Neural progenitor cell (in vitro differentiated cells): Measurements from ENCODE around the gene UGT2B17. TPM values are rescaled to one million over a fixed set of nuclear protein-coding genes. Genes with fewer than 3 reads are reported as not detected.
"Not testable (repeated sequence)": the region's sequence is repeated elsewhere in the genome, so short reads cannot be mapped to it uniquely, and the experiment has no call there.

Experiments
- DNase-seq: peaks from one replicate; pipeline ENCODE4 v3.0.0-alpha.2; 2016; ENCODE audit warnings: low spot score
- H2AFZ ChIP-seq: fragments of 200-600 bp; sonication (generic); replicated peaks from 2 replicates; pipeline ENCODE4 v1.6.1; 2016; ENCODE audit warnings: antibody characterized with exemption
- H3F3A ChIP-seq: fragments of 200-600 bp; sonication (generic); 2 replicates; pipeline ENCODE4 v1.6.1; 2016; ENCODE audit warnings: antibody characterized with exemption, low read depth
- H3K27ac ChIP-seq: fragments of 200-600 bp; sonication (generic); 2 replicates; pipeline ENCODE4 v1.5.1; 2016; ENCODE audit warnings: mild to moderate bottlenecking
- H3K27me3 ChIP-seq: fragments of 200-600 bp; sonication (generic); 2 replicates; pipeline ENCODE4 v1.6.1; 2016; ENCODE audit warnings: mild to moderate bottlenecking, moderate library complexity
- H3K36me3 ChIP-seq: fragments of 200-600 bp; sonication (generic); 2 replicates; pipeline ENCODE4 v1.5.1; 2016
- H3K4me1 ChIP-seq: fragments of 200-600 bp; sonication (generic); 2 replicates; pipeline ENCODE4 v1.6.1; 2016; ENCODE audit warnings: mixed run types
- H3K4me2 ChIP-seq: fragments of 200-600 bp; sonication (generic); 2 replicates; pipeline ENCODE4 v1.6.1; 2016
- H3K4me3 ChIP-seq: fragments of 200-600 bp; sonication (generic); 2 replicates; pipeline ENCODE4 v1.5.1; 2016
- H3K79me2 ChIP-seq: fragments of 200-600 bp; sonication (generic); 2 replicates; pipeline ENCODE4 v1.6.1; 2016; ENCODE audit warnings: low read depth
- H3K9ac ChIP-seq: fragments of 200-600 bp; sonication (generic); 2 replicates; pipeline ENCODE4 v1.6.1; 2016
- H3K9me3 ChIP-seq: fragments of 200-600 bp; sonication (generic); 2 replicates; pipeline ENCODE4 v1.5.1; 2016; ENCODE audit warnings: low read depth
- H4K20me1 ChIP-seq: fragments of 200-600 bp; sonication (generic); 2 replicates; pipeline ENCODE4 v1.6.1; 2016; ENCODE audit warnings: low read depth
- H3K27ac Mint-ChIP-seq: 3 replicates; pipeline ENCODE4 v1.8.0; 2021; ENCODE audit warnings: mixed read lengths
- H3K27me3 Mint-ChIP-seq: 2 replicates; pipeline ENCODE4 v1.8.0; 2022; ENCODE audit warnings: low read depth, mild to moderate bottlenecking, inconsistent platforms, moderate library complexity, mixed read lengths; ENCODE audit not compliant: insufficient read depth
- H3K36me3 Mint-ChIP-seq: 3 replicates; pipeline ENCODE4 v1.8.0; 2021; ENCODE audit warnings: mixed read lengths
- H3K4me1 Mint-ChIP-seq: 3 replicates; pipeline ENCODE4 v1.8.0; 2021; ENCODE audit warnings: mixed read lengths
- H3K4me3 Mint-ChIP-seq: 3 replicates; pipeline ENCODE4 v1.8.0; 2021; ENCODE audit warnings: mild to moderate bottlenecking, moderate library complexity, mixed read lengths
- H3K9me3 Mint-ChIP-seq: 3 replicates; pipeline ENCODE4 v1.8.0; 2020; ENCODE audit warnings: mixed read lengths
- EZH2 ChIP-seq: fragments of 200-600 bp; sonication (generic); IDR thresholded peaks from 2 replicates; pipeline ENCODE4 v1.6.1; 2017; ENCODE audit warnings: antibody characterized with exemption, mild to moderate bottlenecking, moderate library complexity
- EZH2phosphoT487 ChIP-seq: fragments of 200-600 bp; sonication (generic); IDR thresholded peaks from 2 replicates; pipeline ENCODE4 v1.6.1; 2017; ENCODE audit warnings: antibody characterized with exemption
- total RNA-seq: library from RNA; depleted of rRNA; stranded (reverse); fragments of >200 nt; gene quantifications from 2 replicates; pipeline ENCODE4 v1.2.3, GENCODE V29; 2015; ENCODE audit warnings: low replicate concordance
- TF ChIP-seq, protein P1 (sequence below): fragments of 200-600 bp; sonication (generic); IDR thresholded peaks from 2 replicates; pipeline ENCODE4 v1.5.1; 2017; ENCODE audit warnings: antibody characterized with exemption, mild to moderate bottlenecking

The UGT2B17 gene
- total RNA-seq, 1 donor from 2014 or later = not detected

DNA sequence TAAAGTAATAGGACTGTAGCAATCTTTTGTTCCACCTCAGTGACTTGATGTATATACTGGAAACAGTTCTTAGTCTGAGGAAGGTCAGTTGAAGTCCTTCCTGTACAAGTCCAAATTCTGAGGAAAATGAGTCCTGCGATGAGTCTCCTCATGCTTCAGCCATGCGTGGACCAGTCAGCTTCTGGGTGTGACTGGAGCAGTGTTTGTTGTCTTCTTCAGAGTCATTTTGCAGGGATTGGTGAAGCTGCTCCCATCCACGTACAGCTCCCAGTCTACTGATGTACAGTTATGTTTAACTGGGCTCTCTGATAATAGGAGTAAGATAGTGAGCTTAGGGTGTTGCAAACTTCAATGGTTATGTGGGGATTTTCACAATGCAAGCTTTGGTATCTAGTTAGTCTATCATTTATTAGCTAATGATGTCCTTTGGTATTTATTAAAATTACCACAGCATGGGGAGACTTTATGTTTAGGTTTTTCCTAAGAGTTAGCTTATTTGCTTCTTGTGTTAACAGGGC is 3.4 kb downstream of the UGT2B17 start:
- no peaks in the 10 kb centered on the region for H3K79me2 ChIP-seq
- H3K4me1 Mint-ChIP-seq = no peaks in the 10 kb centered on the region
- no peak overlapping the region for H3K27ac ChIP-seq
- H3K27me3 ChIP-seq = no peaks in the 10 kb centered on the region
- H3K36me3 Mint-ChIP-seq = no peaks in the 10 kb centered on the region
- no peaks in the 10 kb centered on the region for H3K4me1 ChIP-seq
- TF ChIP-seq EZH2 (no peak), EZH2phosphoT487 (no peak)
- TF ChIP-seq, protein P1, sequence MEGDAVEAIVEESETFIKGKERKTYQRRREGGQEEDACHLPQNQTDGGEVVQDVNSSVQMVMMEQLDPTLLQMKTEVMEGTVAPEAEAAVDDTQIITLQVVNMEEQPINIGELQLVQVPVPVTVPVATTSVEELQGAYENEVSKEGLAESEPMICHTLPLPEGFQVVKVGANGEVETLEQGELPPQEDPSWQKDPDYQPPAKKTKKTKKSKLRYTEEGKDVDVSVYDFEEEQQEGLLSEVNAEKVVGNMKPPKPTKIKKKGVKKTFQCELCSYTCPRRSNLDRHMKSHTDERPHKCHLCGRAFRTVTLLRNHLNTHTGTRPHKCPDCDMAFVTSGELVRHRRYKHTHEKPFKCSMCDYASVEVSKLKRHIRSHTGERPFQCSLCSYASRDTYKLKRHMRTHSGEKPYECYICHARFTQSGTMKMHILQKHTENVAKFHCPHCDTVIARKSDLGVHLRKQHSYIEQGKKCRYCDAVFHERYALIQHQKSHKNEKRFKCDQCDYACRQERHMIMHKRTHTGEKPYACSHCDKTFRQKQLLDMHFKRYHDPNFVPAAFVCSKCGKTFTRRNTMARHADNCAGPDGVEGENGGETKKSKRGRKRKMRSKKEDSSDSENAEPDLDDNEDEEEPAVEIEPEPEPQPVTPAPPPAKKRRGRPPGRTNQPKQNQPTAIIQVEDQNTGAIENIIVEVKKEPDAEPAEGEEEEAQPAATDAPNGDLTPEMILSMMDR = no peak
- H3K9ac ChIP-seq = no peak overlapping the region
- no peak overlapping the region for H3K4me2 ChIP-seq
- no peak for DNase-seq
- no peaks in the 10 kb centered on the region for H3K9me3 ChIP-seq
- H3K4me3 ChIP-seq = no peak overlapping the region
- H3K4me3 Mint-ChIP-seq = no peak overlapping the region
- H3K36me3 ChIP-seq = no peaks in the 10 kb centered on the region
- H2AFZ ChIP-seq = no peak overlapping the region
- no peak overlapping the region for H3K27ac Mint-ChIP-seq
- no peaks in the 10 kb centered on the region for H3F3A ChIP-seq
- no peaks in the 10 kb centered on the region for H4K20me1 ChIP-seq
- H3K27me3 Mint-ChIP-seq = no peaks in the 10 kb centered on the region
- no peaks in the 10 kb centered on the region for H3K9me3 Mint-ChIP-seq

DNA sequence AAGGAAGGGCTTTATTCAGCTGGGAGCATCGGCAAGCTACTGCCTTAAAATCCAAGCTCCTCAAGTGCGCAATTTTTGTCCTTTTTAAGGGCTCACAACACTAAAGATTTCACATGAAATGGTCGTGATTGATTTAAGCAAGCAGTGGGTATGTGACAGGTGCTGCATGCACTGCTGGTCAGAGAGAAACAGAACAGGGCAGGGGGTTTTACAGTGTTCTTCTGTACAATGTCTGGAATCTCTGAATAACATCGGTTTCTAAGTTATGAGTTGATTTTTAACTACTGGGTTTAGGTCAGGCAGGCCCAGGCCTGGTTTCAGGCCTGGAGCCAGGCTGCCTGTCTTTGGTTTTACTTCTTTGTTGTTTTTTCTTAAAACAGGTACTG is 6.0 kb downstream of the UGT2B17 start:
- H2AFZ ChIP-seq = no peak overlapping the region
- no peak overlapping the region for H3K27ac ChIP-seq
- H3K36me3 Mint-ChIP-seq = no peaks in the 10 kb centered on the region
- no peaks in the 10 kb centered on the region for H3K79me2 ChIP-seq
- no peak overlapping the region for H3K9ac ChIP-seq
- no peaks in the 10 kb centered on the region for H3K9me3 ChIP-seq
- H3K27me3 ChIP-seq = no peaks in the 10 kb centered on the region
- no peak overlapping the region for H3K4me3 ChIP-seq
- no peaks in the 10 kb centered on the region for H3K4me1 ChIP-seq
- H3K9me3 Mint-ChIP-seq = no peaks in the 10 kb centered on the region
- H3K4me1 Mint-ChIP-seq = no peaks in the 10 kb centered on the region
- H4K20me1 ChIP-seq = no peaks in the 10 kb centered on the region
- H3K27me3 Mint-ChIP-seq = no peaks in the 10 kb centered on the region
- TF ChIP-seq EZH2 (no peak), EZH2phosphoT487 (no peak)
- TF ChIP-seq, protein P1 = no peak
- H3K4me3 Mint-ChIP-seq = no peak overlapping the region
- H3K4me2 ChIP-seq = no peak overlapping the region
- H3K36me3 ChIP-seq = no peaks in the 10 kb centered on the region
- DNase-seq = no peak
- no peaks in the 10 kb centered on the region for H3F3A ChIP-seq
- no peak overlapping the region for H3K27ac Mint-ChIP-seq

DNA sequence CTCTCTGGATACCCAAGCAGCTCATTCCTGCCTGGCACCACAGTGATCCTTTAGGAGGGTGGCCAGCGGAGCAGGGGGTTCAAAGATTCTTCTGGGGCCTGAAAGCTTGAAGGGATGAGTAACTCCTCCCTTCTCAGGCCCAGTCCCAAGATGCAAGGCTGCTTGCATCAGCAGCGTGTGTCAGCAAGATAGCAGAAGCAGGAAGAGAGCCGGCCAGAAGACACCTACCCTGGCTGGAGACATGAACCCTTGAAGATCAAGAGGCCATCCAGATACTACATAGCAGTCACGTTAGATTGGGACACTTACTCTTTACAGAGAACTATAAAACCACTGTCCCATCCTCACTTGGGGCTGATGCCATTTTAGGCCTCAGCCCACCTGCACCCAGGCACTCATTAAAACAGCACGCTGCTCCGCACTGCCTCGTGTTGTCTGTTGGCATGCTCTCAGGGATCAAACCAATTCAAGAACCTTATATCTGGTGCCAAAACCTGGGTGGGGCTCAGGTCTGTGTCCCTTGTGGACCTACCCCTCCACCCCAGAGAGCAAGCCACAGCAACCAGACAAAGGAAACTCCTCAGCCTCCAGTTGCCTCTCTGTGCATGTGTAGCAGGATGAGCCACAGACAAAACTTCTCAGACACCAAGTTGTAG is 6.5 kb downstream of the UGT2B17 start:
- no peaks in the 10 kb centered on the region for H3K27me3 Mint-ChIP-seq

DNA sequence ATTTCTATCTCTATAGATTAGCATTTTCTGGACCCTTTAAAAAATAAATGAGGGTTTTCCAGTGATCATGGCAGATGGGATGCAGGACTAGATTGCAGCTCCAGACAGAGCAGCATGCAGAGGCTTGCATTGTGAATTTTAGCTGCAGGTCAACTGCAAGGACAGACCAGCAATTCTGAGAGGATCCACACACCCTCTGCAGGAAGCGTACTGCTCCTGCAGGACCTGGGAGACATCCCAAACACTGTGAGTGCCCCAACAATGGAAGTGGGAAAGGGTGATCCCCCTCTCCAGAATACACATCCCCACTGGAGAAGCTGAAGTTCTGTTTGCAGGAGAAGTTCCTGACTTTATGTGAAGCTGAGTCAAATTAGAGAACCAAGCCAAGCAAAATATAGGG is 7.1 kb downstream of the UGT2B17 start:
- H3K79me2 ChIP-seq, H3K27ac ChIP-seq, H3K4me1 Mint-ChIP-seq, H3K36me3 Mint-ChIP-seq, H3K4me3 ChIP-seq, H3K4me2 ChIP-seq, H3K9me3 ChIP-seq, H3K27me3 ChIP-seq, H3K4me3 Mint-ChIP-seq, H4K20me1 ChIP-seq, H3K9ac ChIP-seq, H3K9me3 Mint-ChIP-seq, H3K4me1 ChIP-seq, H3F3A ChIP-seq, H3K27me3 Mint-ChIP-seq, H3K36me3 ChIP-seq, H2AFZ ChIP-seq, H3K27ac Mint-ChIP-seq: not testable (repeated sequence)
- DNase-seq = peak; percentile 20

More for the DNA sequence above, 6.5 kb downstream of the UGT2B17 start:
- H4K20me1 ChIP-seq = no peaks in the 10 kb centered on the region
- no peak overlapping the region for H3K4me3 Mint-ChIP-seq
- no peak for DNase-seq
- H3K4me3 ChIP-seq = no peak overlapping the region
- no peaks in the 10 kb centered on the region for H3K36me3 Mint-ChIP-seq
- no peaks in the 10 kb centered on the region for H3K36me3 ChIP-seq
- no peak overlapping the region for H3K9ac ChIP-seq
- H3K27me3 ChIP-seq = no peaks in the 10 kb centered on the region
- H3K9me3 ChIP-seq = no peaks in the 10 kb centered on the region
- H3F3A ChIP-seq = no peaks in the 10 kb centered on the region
- H2AFZ ChIP-seq = no peak overlapping the region
- no peak overlapping the region for H3K27ac Mint-ChIP-seq
- no peaks in the 10 kb centered on the region for H3K4me1 Mint-ChIP-seq
- H3K27ac ChIP-seq = no peak overlapping the region
- H3K9me3 Mint-ChIP-seq = no peaks in the 10 kb centered on the region
- no peaks in the 10 kb centered on the region for H3K79me2 ChIP-seq
- H3K4me2 ChIP-seq = no peak overlapping the region
- TF ChIP-seq EZH2phosphoT487 = no peak
- TF ChIP-seq, protein P1 = no peak
- TF ChIP-seq EZH2 = no peak
- H3K4me1 ChIP-seq = no peaks in the 10 kb centered on the region

GRCh38 chr4:68568535-68568934 is 7.6 kb downstream of the UGT2B17 start:
- H3K4me3 ChIP-seq, H3F3A ChIP-seq, H3K36me3 Mint-ChIP-seq, H3K9me3 Mint-ChIP-seq, H3K27ac Mint-ChIP-seq, H3K4me1 ChIP-seq, H3K27me3 ChIP-seq, H3K4me3 Mint-ChIP-seq, H3K4me2 ChIP-seq, H3K36me3 ChIP-seq, DNase-seq, H3K9me3 ChIP-seq, H4K20me1 ChIP-seq, H3K4me1 Mint-ChIP-seq, H3K79me2 ChIP-seq, H3K27ac ChIP-seq, H2AFZ ChIP-seq, H3K9ac ChIP-seq, H3K27me3 Mint-ChIP-seq: not testable (repeated sequence)

GRCh38 chr4:68566364-68566763 is 9.8 kb downstream of the UGT2B17 start:
- not testable (repeated sequence) for H3K9me3 Mint-ChIP-seq, H3F3A ChIP-seq, H3K36me3 ChIP-seq, H3K27me3 ChIP-seq, H3K4me2 ChIP-seq, H3K36me3 Mint-ChIP-seq, H3K4me1 Mint-ChIP-seq, H3K9me3 ChIP-seq, H3K79me2 ChIP-seq, H3K4me3 Mint-ChIP-seq, H3K9ac ChIP-seq, DNase-seq, H2AFZ ChIP-seq, H4K20me1 ChIP-seq, H3K27ac Mint-ChIP-seq, H3K27ac ChIP-seq, H3K27me3 Mint-ChIP-seq, H3K4me3 ChIP-seq, H3K4me1 ChIP-seq
